ENCODE results near the gene TIGD6.

- TF ChIP-seq, protein P1, sequence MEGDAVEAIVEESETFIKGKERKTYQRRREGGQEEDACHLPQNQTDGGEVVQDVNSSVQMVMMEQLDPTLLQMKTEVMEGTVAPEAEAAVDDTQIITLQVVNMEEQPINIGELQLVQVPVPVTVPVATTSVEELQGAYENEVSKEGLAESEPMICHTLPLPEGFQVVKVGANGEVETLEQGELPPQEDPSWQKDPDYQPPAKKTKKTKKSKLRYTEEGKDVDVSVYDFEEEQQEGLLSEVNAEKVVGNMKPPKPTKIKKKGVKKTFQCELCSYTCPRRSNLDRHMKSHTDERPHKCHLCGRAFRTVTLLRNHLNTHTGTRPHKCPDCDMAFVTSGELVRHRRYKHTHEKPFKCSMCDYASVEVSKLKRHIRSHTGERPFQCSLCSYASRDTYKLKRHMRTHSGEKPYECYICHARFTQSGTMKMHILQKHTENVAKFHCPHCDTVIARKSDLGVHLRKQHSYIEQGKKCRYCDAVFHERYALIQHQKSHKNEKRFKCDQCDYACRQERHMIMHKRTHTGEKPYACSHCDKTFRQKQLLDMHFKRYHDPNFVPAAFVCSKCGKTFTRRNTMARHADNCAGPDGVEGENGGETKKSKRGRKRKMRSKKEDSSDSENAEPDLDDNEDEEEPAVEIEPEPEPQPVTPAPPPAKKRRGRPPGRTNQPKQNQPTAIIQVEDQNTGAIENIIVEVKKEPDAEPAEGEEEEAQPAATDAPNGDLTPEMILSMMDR (conservative IDR thresholded peaks at IDR 0.05; ENCODE audit: low read depth in 2 of 2) = no peak
- no peak for TF ChIP-seq EZH2 (IDR thresholded peaks at IDR 0.05; ENCODE audit: low read depth, unreplicated experiment)
Observed at GRCh38 chr5:150042459-150042858, 42.0 kb upstream of the TIGD6 start.

All from GM23338 (cell line).